Spleen (tissue), 7 donors: ENCODE data around the gene IL34.

Experiments used
- CTCF ChIP-seq, 11 experiments: fragments of 200-600 bp in 7 of 11; fragments of 450-650 bp in 4 of 11; sonication (generic) in 4 of 11; IDR thresholded peaks in 8 of 11; conservative IDR thresholded peaks in 3 of 11; 1 replicate in 7 of 11; 2 replicates in 4 of 11; pipeline versions ENCODE4 v1.4.0 to v1.8.0; 2016 to 2021; ENCODE audit warnings: antibody characterized with exemption in 11 of 11, inconsistent platforms in 4 of 11, mild to moderate bottlenecking in 1 of 11
- POLR2A ChIP-seq, 3 donors: fragments of 450-650 bp; IDR thresholded peaks; one replicate each; pipeline ENCODE4 v1.5.1; 2017; ENCODE audit warnings: antibody characterized with exemption in 3 of 3, mild to moderate bottlenecking in 1 of 3
- POLR2AphosphoS5 ChIP-seq, 3 donors: sonication (generic); formaldehyde crosslinking; IDR thresholded peaks; one replicate each; pipeline ENCODE4 v1.5.1; 2017; ENCODE audit warnings: antibody characterized with exemption in 3 of 3
- donor health status: DM: no; HTN: no; CAD: no; lungs with moderate emphysema.
- donor health status: DM: no; HTN: no; CAD: no.
- donor health status: DM: no; HTN: no; CAD: no.

GRCh38 chr16:70601576-70602575, 44.5 kb upstream of the IL34 start:
- TF ChIP-seq POLR2A (IDR thresholded peaks at IDR 0.05): no peak
- TF ChIP-seq CTCF (IDR thresholded peaks at IDR 0.05 in 8 of 11, conservative IDR thresholded peaks at IDR 0.05 in 3 of 11): no peak
- TF ChIP-seq POLR2AphosphoS5 (IDR thresholded peaks at IDR 0.05): peak in 2 of 3 donors; percentile 18 to 29
